ENCODE data around the gene CDHR3. TPM values are rescaled to one million over a fixed set of nuclear protein-coding genes. Genes with fewer than 3 reads are reported as not detected.
"Not testable (repeated sequence)": the region's sequence is repeated elsewhere in the genome, so short reads cannot be mapped to it uniquely, and the experiment has no call there.

Gene CDHR3
- total RNA-seq, 2 donors from 2014 or later, result 0.79 TPM; not detected in 1

- Histone ChIP-seq H3K9me3 (no peaks in the 10 kb centered on the region), H3K4me3 (no peak overlapping the region), H3K27me3 (no peaks in the 10 kb centered on the region), H3K27ac (no peak overlapping the region), H3K36me3 (no peaks in the 10 kb centered on the region), H3K4me1 (no peaks in the 10 kb centered on the region)
- TF ChIP-seq CTCF (IDR thresholded peaks at IDR 0.05), result no peak
- DNase-seq (ENCODE audit: low spot score), result no peak
These were observed 38.8 kb downstream of the CDHR3 start for GRCh38 chr7:106001886-106002285.

GRCh38 chr7:106003525-106004064, 40.5 kb downstream of the CDHR3 start:
- H3K4me3 ChIP-seq, result no peak overlapping the region
- no peaks in the 10 kb centered on the region for H3K27me3 ChIP-seq
- DNase-seq (ENCODE audit: low spot score), result no peak
- TF ChIP-seq CTCF (IDR thresholded peaks at IDR 0.05), result no peak
- no peaks in the 10 kb centered on the region for H3K4me1 ChIP-seq
- H3K36me3 ChIP-seq, result no peaks in the 10 kb centered on the region
- H3K27ac ChIP-seq, result no peak overlapping the region
- H3K9me3 ChIP-seq, result no peaks in the 10 kb centered on the region

- no peak for DNase-seq (ENCODE audit: low spot score)
- H3K4me3 ChIP-seq, result no peak overlapping the region
- no peak for TF ChIP-seq CTCF (IDR thresholded peaks at IDR 0.05)
These were observed 43.8 kb downstream of the CDHR3 start for GRCh38 chr7:106006906-106007305.

GRCh38 chr7:106007796-106008195, 44.7 kb downstream of the CDHR3 start:
- H3K27me3 ChIP-seq; H3K9me3 ChIP-seq; DNase-seq (ENCODE audit: low spot score); H3K4me3 ChIP-seq; H3K27ac ChIP-seq; H3K36me3 ChIP-seq: not testable (repeated sequence)
- H3K4me1 ChIP-seq, result peaks cover 0 to 16% of the 10 kb centered on the region in 2 donors

More at GRCh38 chr7:106006906-106007305, 43.8 kb downstream of the CDHR3 start:
- peaks cover 0 to 16% of the 10 kb centered on the region in 2 donors for H3K4me1 ChIP-seq
- H3K36me3 ChIP-seq, result no peaks in the 10 kb centered on the region
- no peaks in the 10 kb centered on the region for H3K27me3 ChIP-seq
- no peaks in the 10 kb centered on the region for H3K9me3 ChIP-seq
- H3K27ac ChIP-seq, result no peak overlapping the region

GRCh38 chr7:106009503-106010226, 46.6 kb downstream of the CDHR3 start:
- Histone ChIP-seq H3K4me3 (peak overlapping the region in 1 of 2 donors; percentile 2), H3K9me3 (no peaks in the 10 kb centered on the region), H3K4me1 (peaks cover 0 to 16% of the 10 kb centered on the region in 2 donors), H3K36me3 (no peaks in the 10 kb centered on the region), H3K27me3 (no peaks in the 10 kb centered on the region), H3K27ac (peak overlapping the region in 1 of 2 donors; percentile 12)
- TF ChIP-seq CTCF (IDR thresholded peaks at IDR 0.05), result peak; percentile 85 to 99
- DNase-seq (ENCODE audit: low spot score), result peak; percentile 72

GRCh38 chr7:106010331-106010730, 47.3 kb downstream of the CDHR3 start:
- no peak overlapping the region for H3K4me3 ChIP-seq
- H3K27ac ChIP-seq, result no peak overlapping the region
- H3K4me1 ChIP-seq, result peaks cover 0 to 16% of the 10 kb centered on the region in 2 donors
- no peaks in the 10 kb centered on the region for H3K9me3 ChIP-seq
- DNase-seq (ENCODE audit: low spot score), result no peak
- H3K36me3 ChIP-seq, result no peaks in the 10 kb centered on the region
- TF ChIP-seq CTCF (IDR thresholded peaks at IDR 0.05), result no peak
- H3K27me3 ChIP-seq, result no peaks in the 10 kb centered on the region

All from right atrium auricular region (tissue), 2 donors.